ENCODE results near the gene TP53RK. TPM values are rescaled to one million over a fixed set of nuclear protein-coding genes. Genes with fewer than 3 reads are reported as not detected.

The TP53RK gene
- total and polyA plus RNA-seq, 2 experiments from 2014 or later, result 24.2 to 26.0 TPM

DNA sequence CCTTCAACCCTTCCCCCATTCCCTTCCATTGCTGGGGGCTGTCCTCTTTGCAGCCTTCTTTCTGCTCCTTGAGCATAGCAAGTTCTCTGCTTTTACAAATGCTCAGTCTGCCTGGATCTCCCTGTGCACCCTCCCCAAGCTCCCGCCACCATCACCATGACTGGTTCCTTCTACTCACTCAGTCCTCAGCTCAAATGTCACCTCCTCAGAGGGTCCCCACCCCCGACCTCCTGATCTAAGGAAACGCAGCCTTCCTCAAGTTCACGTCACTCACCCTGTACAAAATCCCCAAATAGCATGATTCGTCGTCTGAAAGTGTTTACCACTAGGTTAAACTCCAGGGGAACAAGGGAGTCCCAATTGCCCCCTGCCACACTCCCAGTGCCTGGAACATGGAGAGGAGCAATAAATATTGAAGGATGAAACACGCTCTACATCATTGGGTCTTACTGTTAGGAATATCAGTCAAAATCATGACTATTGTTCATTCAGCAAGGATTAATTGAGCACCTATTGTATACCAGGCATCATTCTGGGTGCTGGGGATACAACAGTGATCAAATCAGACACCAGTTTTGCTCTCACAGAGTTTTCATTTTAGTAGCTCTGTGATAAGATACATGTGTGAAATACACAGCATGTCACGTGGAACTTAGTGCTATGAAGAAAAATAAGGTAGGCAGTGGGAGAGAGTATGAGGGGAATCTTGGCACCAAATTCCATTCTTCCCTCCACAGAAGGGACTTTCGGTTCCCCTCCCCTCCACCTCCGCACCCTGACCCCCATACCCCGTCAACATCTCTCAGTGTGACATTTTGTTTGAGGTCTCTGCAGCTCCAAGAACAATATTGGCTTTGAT lies 15.6 kb downstream of the TP53RK start (continued):
- TF ChIP-seq, protein P1, sequence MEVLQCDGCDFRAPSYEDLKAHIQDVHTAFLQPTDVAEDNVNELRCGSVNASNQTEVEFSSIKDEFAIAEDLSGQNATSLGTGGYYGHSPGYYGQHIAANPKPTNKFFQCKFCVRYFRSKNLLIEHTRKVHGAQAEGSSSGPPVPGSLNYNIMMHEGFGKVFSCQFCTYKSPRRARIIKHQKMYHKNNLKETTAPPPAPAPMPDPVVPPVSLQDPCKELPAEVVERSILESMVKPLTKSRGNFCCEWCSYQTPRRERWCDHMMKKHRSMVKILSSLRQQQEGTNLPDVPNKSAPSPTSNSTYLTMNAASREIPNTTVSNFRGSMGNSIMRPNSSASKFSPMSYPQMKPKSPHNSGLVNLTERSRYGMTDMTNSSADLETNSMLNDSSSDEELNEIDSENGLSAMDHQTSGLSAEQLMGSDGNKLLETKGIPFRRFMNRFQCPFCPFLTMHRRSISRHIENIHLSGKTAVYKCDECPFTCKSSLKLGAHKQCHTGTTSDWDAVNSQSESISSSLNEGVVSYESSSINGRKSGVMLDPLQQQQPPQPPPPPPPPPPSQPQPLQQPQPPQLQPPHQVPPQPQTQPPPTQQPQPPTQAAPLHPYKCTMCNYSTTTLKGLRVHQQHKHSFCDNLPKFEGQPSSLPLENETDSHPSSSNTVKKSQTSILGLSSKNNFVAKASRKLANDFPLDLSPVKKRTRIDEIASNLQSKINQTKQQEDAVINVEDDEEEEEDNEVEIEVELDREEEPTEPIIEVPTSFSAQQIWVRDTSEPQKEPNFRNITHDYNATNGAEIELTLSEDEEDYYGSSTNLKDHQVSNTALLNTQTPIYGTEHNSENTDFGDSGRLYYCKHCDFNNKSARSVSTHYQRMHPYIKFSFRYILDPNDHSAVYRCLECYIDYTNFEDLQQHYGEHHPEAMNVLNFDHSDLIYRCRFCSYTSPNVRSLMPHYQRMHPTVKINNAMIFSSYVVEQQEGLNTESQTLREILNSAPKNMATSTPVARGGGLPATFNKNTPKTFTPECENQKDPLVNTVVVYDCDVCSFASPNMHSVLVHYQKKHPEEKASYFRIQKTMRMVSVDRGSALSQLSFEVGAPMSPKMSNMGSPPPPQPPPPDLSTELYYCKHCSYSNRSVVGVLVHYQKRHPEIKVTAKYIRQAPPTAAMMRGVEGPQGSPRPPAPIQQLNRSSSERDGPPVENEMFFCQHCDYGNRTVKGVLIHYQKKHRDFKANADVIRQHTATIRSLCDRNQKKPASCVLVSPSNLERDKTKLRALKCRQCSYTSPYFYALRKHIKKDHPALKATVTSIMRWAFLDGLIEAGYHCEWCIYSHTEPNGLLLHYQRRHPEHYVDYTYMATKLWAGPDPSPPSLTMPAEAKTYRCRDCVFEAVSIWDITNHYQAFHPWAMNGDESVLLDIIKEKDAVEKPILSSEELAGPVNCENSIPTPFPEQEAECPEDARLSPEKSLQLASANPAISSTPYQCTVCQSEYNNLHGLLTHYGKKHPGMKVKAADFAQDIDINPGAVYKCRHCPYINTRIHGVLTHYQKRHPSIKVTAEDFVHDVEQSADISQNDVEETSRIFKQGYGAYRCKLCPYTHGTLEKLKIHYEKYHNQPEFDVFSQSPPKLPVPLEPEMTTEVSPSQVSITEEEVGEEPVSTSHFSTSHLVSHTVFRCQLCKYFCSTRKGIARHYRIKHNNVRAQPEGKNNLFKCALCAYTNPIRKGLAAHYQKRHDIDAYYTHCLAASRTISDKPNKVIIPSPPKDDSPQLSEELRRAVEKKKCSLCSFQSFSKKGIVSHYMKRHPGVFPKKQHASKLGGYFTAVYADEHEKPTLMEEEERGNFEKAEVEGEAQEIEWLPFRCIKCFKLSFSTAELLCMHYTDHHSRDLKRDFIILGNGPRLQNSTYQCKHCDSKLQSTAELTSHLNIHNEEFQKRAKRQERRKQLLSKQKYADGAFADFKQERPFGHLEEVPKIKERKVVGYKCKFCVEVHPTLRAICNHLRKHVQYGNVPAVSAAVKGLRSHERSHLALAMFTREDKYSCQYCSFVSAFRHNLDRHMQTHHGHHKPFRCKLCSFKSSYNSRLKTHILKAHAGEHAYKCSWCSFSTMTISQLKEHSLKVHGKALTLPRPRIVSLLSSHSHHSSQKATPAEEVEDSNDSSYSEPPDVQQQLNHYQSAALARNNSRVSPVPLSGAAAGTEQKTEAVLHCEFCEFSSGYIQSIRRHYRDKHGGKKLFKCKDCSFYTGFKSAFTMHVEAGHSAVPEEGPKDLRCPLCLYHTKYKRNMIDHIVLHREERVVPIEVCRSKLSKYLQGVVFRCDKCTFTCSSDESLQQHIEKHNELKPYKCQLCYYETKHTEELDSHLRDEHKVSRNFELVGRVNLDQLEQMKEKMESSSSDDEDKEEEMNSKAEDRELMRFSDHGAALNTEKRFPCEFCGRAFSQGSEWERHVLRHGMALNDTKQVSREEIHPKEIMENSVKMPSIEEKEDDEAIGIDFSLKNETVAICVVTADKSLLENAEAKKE (CRISPR knock-in tag; IDR thresholded peaks at IDR 0.05), result no peak
- TF ChIP-seq EZH2phosphoT487 (IDR thresholded peaks at IDR 0.05; ENCODE audit: unreplicated experiment), result no peak

DNA sequence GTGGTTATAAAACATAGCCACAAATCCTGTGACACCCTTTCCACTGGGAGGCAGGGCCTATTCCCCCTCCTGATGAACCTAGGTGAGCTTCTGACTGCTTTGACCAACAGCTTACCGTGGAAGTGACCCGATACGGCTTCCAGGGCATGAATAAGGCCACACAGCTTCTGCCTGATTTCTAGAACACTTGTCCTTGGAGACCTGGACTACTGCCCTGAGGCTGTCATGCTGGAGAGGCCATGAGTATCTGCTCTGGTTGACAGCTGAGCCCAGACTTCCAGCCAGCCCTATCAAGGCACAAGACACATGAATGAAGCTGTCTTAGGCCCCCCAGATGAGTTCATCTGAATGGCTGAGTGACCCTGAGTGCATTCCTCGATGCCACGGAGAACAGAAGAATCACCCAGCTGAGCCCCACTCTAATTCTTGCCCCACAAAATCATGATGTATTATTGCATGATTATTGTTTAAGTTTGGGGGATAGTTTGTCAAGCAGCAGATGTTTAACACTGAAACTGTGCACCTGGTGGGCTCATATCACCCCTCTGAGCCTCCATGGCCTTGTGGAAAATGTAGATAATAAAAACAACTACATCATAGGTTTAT lies 16.6 kb downstream of the TP53RK start:
- H3K4me1 Mint-ChIP-seq, result peaks cover 23% of the 10 kb centered on the region
- Histone ChIP-seq H2AFZ (no peak overlapping the region), H4K20me1 (replicated peaks; ENCODE audit: insufficient read depth) (no peaks in the 10 kb centered on the region), H3K4me2 (no peak overlapping the region), H3K4me3 (no peak overlapping the region), H3K27me3 (ENCODE audit: insufficient read depth) (no peaks in the 10 kb centered on the region), H3K79me2 (replicated peaks; ENCODE audit: insufficient read depth) (no peaks in the 10 kb centered on the region; the same call in 1 of the 2 replicates), H3K36me3 (ENCODE audit: insufficient read depth) (no peaks in the 10 kb centered on the region), H3F3A (replicated peaks; ENCODE audit: low read depth) (no peaks in the 10 kb centered on the region), H3K27ac (ENCODE audit: low read depth) (no peak overlapping the region), H3K4me1 (ENCODE audit: insufficient read depth) (peaks cover 7% of the 10 kb centered on the region), H3K9me2 (ENCODE audit: insufficient read depth) (no peaks in the 10 kb centered on the region)
- DNase-seq (ENCODE audit: low spot score), result no peak
- no peak for ATAC-seq
- TF ChIP-seq NANOG (IDR thresholded peaks at IDR 0.05; ENCODE audit: borderline replicate concordance), result no peak
- TF ChIP-seq, protein P1 (CRISPR knock-in tag; IDR thresholded peaks at IDR 0.05), result no peak
- TF ChIP-seq EZH2 (IDR thresholded peaks at IDR 0.05; ENCODE audit: low read depth, unreplicated experiment), result no peak
- peak; percentile 75 for TF ChIP-seq ZNF331 (CRISPR knock-in tag; IDR thresholded peaks at IDR 0.05; ENCODE audit: low read depth)
- no peak for TF ChIP-seq STAT1 (IDR thresholded peaks at IDR 0.05; ENCODE audit: unreplicated experiment)
- TF ChIP-seq POLR2AphosphoS5 (IDR thresholded peaks at IDR 0.05; ENCODE audit: low read depth), result no peak
- TF ChIP-seq JUNB (IDR thresholded peaks at IDR 0.05; ENCODE audit: unreplicated experiment), result no peak
- no peak overlapping the region for H3K27ac Mint-ChIP-seq
- peaks cover 17% of the 10 kb centered on the region for H3K9me3 Mint-ChIP-seq
- H3K4me3 Mint-ChIP-seq, result no peak overlapping the region
- peaks cover 6% of the 10 kb centered on the region for H3K27me3 Mint-ChIP-seq (ENCODE audit: insufficient read depth, low read depth, poor library complexity)
- H3K36me3 Mint-ChIP-seq (ENCODE audit: low read depth), result peaks cover 38% of the 10 kb centered on the region
